Ovary (tissue), 1 donor: ENCODE data around the gene FRG2.

Experiments used
- EP300 ChIP-seq: sonication (generic); formaldehyde crosslinking; IDR thresholded peaks from one replicate; pipeline ENCODE4 v1.6.1; 2017; ENCODE audit warnings: antibody characterized with exemption
- POLR2A ChIP-seq: fragments of 450-650 bp; IDR thresholded peaks from one replicate; pipeline ENCODE4 v1.6.1; 2017; ENCODE audit warnings: antibody characterized with exemption, mild to moderate bottlenecking, moderate library complexity

DNA sequence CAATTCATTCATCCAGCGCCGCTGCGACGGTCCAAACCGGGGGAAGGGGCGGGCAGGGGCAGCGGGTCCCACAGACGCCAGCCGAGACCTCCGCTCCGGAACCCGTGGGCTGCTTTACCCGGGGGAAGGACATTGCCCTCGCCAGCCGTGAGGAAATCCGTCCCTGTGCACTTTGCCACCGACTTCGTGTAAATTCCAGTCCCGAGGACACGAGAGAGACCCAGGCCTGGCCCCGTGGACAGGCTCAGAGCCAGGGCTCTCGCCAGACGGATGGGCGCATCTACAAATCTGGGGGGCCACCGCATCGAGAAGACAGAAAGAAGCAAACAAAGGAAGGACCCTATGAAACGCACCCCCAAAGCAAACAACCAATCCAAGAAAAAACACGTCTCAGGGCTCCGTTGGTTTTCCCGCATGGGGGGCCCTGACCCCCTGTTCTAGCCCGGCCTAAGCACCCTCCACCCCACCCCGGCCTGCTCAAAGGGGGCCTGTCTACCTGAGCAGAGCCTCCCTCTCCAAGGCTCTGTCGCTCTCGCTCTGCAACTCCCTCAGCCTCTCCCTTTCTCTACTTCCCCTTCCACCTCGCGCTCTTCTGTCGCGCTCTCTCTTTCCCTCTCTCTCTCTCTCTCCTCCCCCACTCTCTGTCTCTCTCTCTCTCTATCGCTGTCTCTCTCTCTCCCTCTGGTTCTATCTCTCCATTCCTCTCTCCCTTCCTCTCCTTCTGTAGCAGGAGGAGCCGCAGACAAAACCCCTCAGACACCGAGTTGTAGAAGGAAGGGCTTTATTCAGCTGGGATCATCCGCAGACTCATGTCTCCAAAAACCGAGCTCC is 11.3 kb downstream of the FRG2 start:
- TF ChIP-seq POLR2A (no peak), EP300 (no peak)
